Measurements from ENCODE around the gene SYTL3.

Gene SYTL3

GRCh38 chr6:158763434-158764182 is 113.8 kb downstream of the SYTL3 start:
- TF ChIP-seq CTCF (IDR thresholded peaks at IDR 0.05; ENCODE audit: borderline replicate concordance, insufficient read depth, low read depth, low read length), result no peak
- H3K4me3 ChIP-seq (ENCODE audit: low read depth, low read length), result no peak overlapping the region

- no peak overlapping the region for H3K4me3 ChIP-seq (ENCODE audit: low read depth, low read length)
- no peak for TF ChIP-seq CTCF (IDR thresholded peaks at IDR 0.05; ENCODE audit: borderline replicate concordance, insufficient read depth, low read depth, low read length)
Measured at GRCh38 chr6:158764183-158764849, 114.5 kb downstream of the SYTL3 start.

- no peak overlapping the region for H3K4me3 ChIP-seq (ENCODE audit: low read depth, low read length)
- TF ChIP-seq CTCF (IDR thresholded peaks at IDR 0.05; ENCODE audit: borderline replicate concordance, insufficient read depth, low read depth, low read length), result no peak
Measured at GRCh38 chr6:158764926-158765325, 115.1 kb downstream of the SYTL3 start.

- TF ChIP-seq CTCF (IDR thresholded peaks at IDR 0.05; ENCODE audit: borderline replicate concordance, insufficient read depth, low read depth, low read length), result no peak
- no peak overlapping the region for H3K4me3 ChIP-seq (ENCODE audit: low read depth, low read length)
Measured at GRCh38 chr6:158765499-158766068, 115.7 kb downstream of the SYTL3 start.

- no peak overlapping the region for H3K4me3 ChIP-seq (ENCODE audit: low read depth, low read length)
- no peak for TF ChIP-seq CTCF (IDR thresholded peaks at IDR 0.05; ENCODE audit: borderline replicate concordance, insufficient read depth, low read depth, low read length)
Measured at GRCh38 chr6:158766621-158767455, 117.0 kb downstream of the SYTL3 start.

GRCh38 chr6:158767709-158768108 is 117.9 kb downstream of the SYTL3 start:
- no peak for TF ChIP-seq CTCF (IDR thresholded peaks at IDR 0.05; ENCODE audit: borderline replicate concordance, insufficient read depth, low read depth, low read length)
- H3K4me3 ChIP-seq (ENCODE audit: low read depth, low read length), result no peak overlapping the region

All from GM12875 (cell line).